ENCODE measurements around the gene CDH8. TPM values are rescaled to one million over a fixed set of nuclear protein-coding genes. Genes with fewer than 3 reads are reported as not detected.
A peak's percentile ranks its signal among the peaks of the same experiment; 100 is the strongest.

CDH8 gene
- polyA plus RNA-seq, 1 of the 3 experiments (the other 2 are of a cell fraction): 0.05 TPM

- Histone ChIP-seq H3K36me3 (replicated peaks in 1 of 2; ENCODE audit: control insufficient read depth in 1 of 2, insufficient read depth in 2 of 2, low read length in 1 of 2) (no peaks in the 10 kb centered on the region), H3K4me3 (ENCODE audit: low read depth in 2 of 2, low read length in 1 of 2) (no peak overlapping the region), H3K9me2 (no peaks in the 10 kb centered on the region), H3K9ac (no peak overlapping the region), H3K4me1 (ENCODE audit: control insufficient read depth in 1 of 2, insufficient read depth in 2 of 2, low read depth in 1 of 2, low read length in 1 of 2) (no peaks in the 10 kb centered on the region; a peak in 1 of 4 replicates), H3K27ac (ENCODE audit: low read depth in 2 of 2, low read length in 1 of 2) (no peak overlapping the region), H2AFZ (ENCODE audit: low read depth) (no peak overlapping the region), H4K20me1 (ENCODE audit: insufficient read depth) (no peaks in the 10 kb centered on the region), H3K9me3 (no peaks in the 10 kb centered on the region), H3K4me2 (no peak overlapping the region), H3K79me2 (ENCODE audit: insufficient read depth) (no peaks in the 10 kb centered on the region), H3K27me3 (ENCODE audit: insufficient read depth) (no peaks in the 10 kb centered on the region), H3F3A (replicated peaks; ENCODE audit: insufficient read depth) (no peaks in the 10 kb centered on the region)
- ChIA-PET CTCF (interaction anchor here (0.8 kb wide), 1 partner anchor 19 kb away, joined by 3 read pairs; no protein-coding TSS in a partner anchor), POLR2A (no interaction called here)
- DNase-seq: no peak
- WGBS (ENCODE audit: low lambda C conversion rate): 69% methylated on average over 3 of the region's 3 CpGs
- TF ChIP-seq TCF12 (IDR thresholded peaks at IDR 0.05): no peak
- TF ChIP-seq RAD21 (IDR thresholded peaks at IDR 0.05; ENCODE audit: low read length): no peak
- no peak for TF ChIP-seq NRF1 (IDR thresholded peaks at IDR 0.05; ENCODE audit: low read depth, low read length)
- TF ChIP-seq YY1 (IDR thresholded peaks at IDR 0.05; ENCODE audit: low read depth): no peak
- TF ChIP-seq POLR2AphosphoS5 (IDR thresholded peaks at IDR 0.05; ENCODE audit: low read depth, low read length): no peak
- TF ChIP-seq NFIC (IDR thresholded peaks at IDR 0.05; ENCODE audit: borderline replicate concordance): no peak
- TF ChIP-seq JUND (IDR thresholded peaks at IDR 0.05): no peak
- no peak for TF ChIP-seq SIN3A (IDR thresholded peaks at IDR 0.05; ENCODE audit: borderline replicate concordance, low read depth, low read length)
Observed at GRCh38 chr16:62060089-62060488, 23.9 kb upstream of the CDH8 start.

GRCh38 chr16:62059527-62059926 is 23.3 kb upstream of the CDH8 start:
- Histone ChIP-seq H3K9me2 (no peaks in the 10 kb centered on the region), H4K20me1 (ENCODE audit: insufficient read depth) (no peaks in the 10 kb centered on the region), H3K36me3 (replicated peaks in 1 of 2; ENCODE audit: control insufficient read depth in 1 of 2, insufficient read depth in 2 of 2, low read length in 1 of 2) (no peaks in the 10 kb centered on the region), H3F3A (replicated peaks; ENCODE audit: insufficient read depth) (no peaks in the 10 kb centered on the region), H3K9ac (no peak overlapping the region), H3K27me3 (ENCODE audit: insufficient read depth) (no peaks in the 10 kb centered on the region), H3K4me1 (ENCODE audit: control insufficient read depth in 1 of 2, insufficient read depth in 2 of 2, low read depth in 1 of 2, low read length in 1 of 2) (no peaks in the 10 kb centered on the region; a peak in 1 of 4 replicates), H3K27ac (ENCODE audit: low read depth in 2 of 2, low read length in 1 of 2) (no peak overlapping the region), H2AFZ (ENCODE audit: low read depth) (no peak overlapping the region), H3K79me2 (ENCODE audit: insufficient read depth) (no peaks in the 10 kb centered on the region), H3K9me3 (no peaks in the 10 kb centered on the region), H3K4me3 (ENCODE audit: low read depth in 2 of 2, low read length in 1 of 2) (no peak overlapping the region), H3K4me2 (no peak overlapping the region)
- TF ChIP-seq ZBTB33 (IDR thresholded peaks at IDR 0.05; ENCODE audit: borderline replicate concordance, low read depth) (no peak), SMC3 (IDR thresholded peaks at IDR 0.05; ENCODE audit: low read depth, low read length) (no peak), FOXJ3 (CRISPR knock-in tag; IDR thresholded peaks at IDR 0.05) (no peak), JUND (IDR thresholded peaks at IDR 0.05) (no peak), CHD2 (IDR thresholded peaks at IDR 0.05; ENCODE audit: low read length, partially characterized antibody) (no peak), NFIC (IDR thresholded peaks at IDR 0.05; ENCODE audit: borderline replicate concordance) (no peak), GATA2 (CRISPR knock-in tag; IDR thresholded peaks at IDR 0.05) (0 out of 2 replicates have a peak, but pooled peaks have one; percentile 17)
- DNase-seq: no peak
- POLR2A ChIA-PET: no interaction called here
- CTCF ChIA-PET: no interaction called here

Measured in SK-N-SH (cell line).